Measurements from ENCODE around the gene COPS9.

COPS9 gene

GRCh38 chr2:240166191-240166590 is 30.1 kb upstream of the COPS9 start:
- no peak for DNase-seq (ENCODE audit: low read depth)

- no peak for DNase-seq (ENCODE audit: low read depth)
Observed at GRCh38 chr2:240165661-240166060, 29.6 kb upstream of the COPS9 start.

GRCh38 chr2:240165034-240165433 is 28.9 kb upstream of the COPS9 start:
- DNase-seq (ENCODE audit: low read depth): no peak

DNA sequence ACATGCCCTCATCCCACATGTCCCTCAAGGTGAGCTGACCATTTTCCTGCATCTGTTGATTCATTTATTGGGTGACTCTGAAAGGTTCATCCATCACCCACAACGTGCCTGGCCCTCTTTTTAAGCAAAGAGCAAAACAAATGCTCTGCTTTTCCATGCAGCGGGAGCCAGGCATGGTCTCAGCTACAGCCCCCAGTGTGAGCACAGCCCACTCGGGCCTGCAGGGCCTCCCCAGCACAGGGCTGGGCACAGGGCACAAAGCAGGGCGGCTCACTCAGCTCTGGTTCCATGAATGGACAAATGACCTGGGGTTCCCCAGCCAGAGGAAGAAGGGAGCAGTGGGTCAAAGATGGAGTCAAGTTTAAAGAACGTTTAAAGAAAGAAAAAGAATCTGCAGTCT is 28.5 kb upstream of the COPS9 start:
- DNase-seq (ENCODE audit: low read depth): no peak

GRCh38 chr2:240163844-240164574 is 27.9 kb upstream of the COPS9 start:
- no peak for DNase-seq (ENCODE audit: low read depth)

DNA sequence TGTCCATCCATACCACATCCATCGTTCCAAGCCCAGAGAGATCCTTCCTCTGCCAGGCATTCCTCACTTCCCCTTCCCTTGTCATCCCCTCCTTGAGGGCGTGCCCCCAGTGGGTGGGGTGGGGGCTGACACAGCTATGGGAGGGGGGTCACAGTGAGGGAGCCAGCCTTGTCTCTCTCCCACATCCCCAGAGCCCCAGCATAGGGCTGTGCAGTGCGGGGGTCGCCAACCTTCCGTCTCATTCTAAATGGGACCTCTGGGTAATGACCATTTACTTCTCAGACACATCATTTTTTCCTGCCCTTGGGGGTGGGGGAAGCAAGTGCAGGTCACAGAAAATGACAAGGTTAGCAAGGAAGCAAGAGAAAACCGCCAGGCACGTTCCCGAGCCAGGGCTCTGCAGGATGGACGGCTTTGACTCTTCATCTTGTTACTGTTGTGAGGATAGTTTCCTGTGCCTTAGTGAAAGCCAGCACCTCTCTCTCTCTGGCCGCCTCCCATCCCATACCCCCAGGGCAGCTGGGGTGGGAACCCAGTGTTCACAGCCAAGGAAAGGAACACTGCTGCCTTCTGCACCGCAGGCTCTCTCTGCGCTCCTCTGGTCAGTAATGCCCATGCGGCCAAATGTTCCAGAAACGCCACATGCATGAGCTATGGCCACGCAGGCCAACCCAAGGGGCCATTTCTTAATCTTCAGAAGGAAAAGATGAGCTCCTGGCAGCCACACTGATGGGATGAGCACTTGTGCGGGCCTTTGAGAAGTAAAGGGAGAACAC is 27.0 kb upstream of the COPS9 start:
- no peak for DNase-seq (ENCODE audit: low read depth)

DNA sequence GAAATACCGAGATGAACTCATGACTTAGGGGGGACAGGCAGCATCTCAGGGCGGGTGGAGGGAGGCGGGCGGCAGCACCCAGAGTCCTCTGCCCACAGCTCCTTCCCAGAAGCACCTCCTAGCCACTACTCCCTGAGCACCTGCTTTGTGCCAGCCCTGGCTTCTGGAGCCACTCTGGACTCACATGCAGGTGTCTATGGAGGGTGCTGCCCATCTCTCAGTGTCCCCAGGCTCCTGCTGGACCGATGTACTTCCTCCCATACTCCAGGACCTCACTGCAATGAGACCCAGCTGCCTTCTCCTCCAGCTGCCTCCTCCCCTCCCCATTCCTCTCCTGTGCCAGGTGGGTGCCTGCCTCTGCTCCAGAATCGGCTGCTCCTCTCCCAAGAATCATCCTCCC is 26.4 kb upstream of the COPS9 start:
- no peak for DNase-seq (ENCODE audit: low read depth)

- DNase-seq (ENCODE audit: low read depth): no peak
Observed at GRCh38 chr2:240162032-240162431, 25.9 kb upstream of the COPS9 start.

DNA sequence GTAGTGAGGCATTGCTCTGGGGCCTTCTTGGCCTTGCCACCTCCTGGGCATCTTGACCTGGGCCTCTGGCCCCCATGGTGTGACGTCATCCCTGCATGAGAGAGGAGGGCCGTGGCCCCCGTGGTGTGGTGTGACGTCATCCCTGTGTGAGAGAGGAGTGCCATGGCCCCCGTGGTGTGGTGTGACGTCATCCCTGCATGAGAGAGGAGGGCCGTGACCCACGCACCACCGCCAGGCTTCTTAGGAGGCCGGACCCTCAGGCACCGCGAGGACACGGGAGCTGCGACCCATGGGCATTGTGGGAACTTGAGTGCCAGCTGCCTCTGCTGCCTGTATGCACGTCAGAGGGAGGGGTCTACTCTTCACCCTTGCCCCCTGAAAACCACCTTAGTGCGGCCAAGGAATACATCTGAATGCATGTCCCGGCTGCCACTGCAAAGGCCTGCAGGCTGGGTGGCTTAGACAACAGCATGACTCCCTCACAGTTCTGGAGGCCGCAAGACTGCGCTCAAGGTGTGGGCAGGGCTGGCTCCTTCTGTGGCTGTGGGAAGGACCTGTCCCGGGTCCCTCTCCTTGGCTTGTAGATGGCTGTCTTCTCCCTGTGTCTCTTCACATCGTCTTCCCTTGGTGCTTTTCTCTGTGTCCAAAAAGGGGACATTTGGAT is 25.1 kb upstream of the COPS9 start:
- no peak for DNase-seq (ENCODE audit: low read depth)

- no peak for DNase-seq (ENCODE audit: low read depth)
Observed at GRCh38 chr2:240160291-240161086, 24.4 kb upstream of the COPS9 start.

- no peak for DNase-seq (ENCODE audit: low read depth)
Observed at GRCh38 chr2:240159251-240159839, 23.2 kb upstream of the COPS9 start.

DNA sequence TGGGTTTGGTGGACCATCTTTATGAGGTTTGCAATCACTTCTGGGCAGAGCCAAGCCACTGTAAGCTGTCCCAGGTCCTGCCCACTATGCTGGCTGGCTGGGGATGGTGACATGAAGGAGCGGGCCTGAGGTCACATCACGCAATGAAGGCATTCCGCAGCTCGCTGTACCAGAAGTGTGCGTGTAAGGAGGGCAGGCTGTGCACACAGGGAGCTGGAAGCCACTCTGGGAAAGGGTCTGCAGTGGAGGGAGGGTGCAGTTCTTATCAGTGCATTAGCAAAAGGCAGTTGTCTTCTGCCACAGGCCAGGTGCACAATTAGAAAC is 21.0 kb upstream of the COPS9 start:
- DNase-seq (ENCODE audit: low read depth): no peak

- DNase-seq (ENCODE audit: low read depth): no peak
Observed at GRCh38 chr2:240156435-240157146, 20.5 kb upstream of the COPS9 start.

- DNase-seq (ENCODE audit: low read depth): no peak
Observed at GRCh38 chr2:240155745-240156390, 19.8 kb upstream of the COPS9 start.

DNA sequence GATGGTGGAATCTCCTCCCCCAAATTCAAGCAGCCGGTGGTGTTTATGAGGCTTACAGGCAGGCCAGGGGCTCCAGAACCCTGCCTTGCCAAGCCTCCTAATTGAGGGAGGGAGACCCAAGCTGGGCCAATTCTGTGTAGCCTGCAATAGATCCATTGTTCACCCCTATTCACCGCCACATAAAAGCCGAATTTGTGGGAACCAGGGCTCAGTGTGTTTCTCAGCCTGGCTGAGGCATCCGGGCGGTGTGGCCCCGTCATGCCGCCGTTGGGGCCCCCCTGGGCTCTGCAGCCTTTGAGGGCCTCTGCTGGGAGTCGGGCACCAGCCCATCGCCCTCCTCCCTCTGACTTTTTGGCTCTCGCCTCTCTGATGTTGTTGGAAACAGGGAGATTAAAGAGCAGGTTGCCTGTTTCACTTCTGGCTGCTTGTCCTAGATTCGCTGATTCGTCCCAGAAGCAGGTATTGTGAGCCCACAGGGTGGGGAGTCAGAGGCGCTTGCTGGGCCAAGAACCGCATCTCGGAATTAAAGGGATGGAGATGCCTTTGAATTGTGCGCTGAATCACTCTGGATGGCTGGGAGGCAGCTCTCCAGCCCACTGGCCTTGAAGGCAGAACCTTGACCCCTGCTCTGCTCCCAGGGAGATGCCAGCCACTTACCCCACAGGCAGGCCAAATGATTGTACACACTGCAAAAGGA is 19.1 kb upstream of the COPS9 start:
- DNase-seq (ENCODE audit: low read depth): no peak

- DNase-seq (ENCODE audit: low read depth): no peak
Observed at GRCh38 chr2:240154606-240155005, 18.5 kb upstream of the COPS9 start.

- no peak for DNase-seq (ENCODE audit: low read depth)
Observed at GRCh38 chr2:240153418-240153817, 17.3 kb upstream of the COPS9 start.

- DNase-seq (ENCODE audit: low read depth): no peak
Observed at GRCh38 chr2:240151477-240152031, 15.4 kb upstream of the COPS9 start.

DNA sequence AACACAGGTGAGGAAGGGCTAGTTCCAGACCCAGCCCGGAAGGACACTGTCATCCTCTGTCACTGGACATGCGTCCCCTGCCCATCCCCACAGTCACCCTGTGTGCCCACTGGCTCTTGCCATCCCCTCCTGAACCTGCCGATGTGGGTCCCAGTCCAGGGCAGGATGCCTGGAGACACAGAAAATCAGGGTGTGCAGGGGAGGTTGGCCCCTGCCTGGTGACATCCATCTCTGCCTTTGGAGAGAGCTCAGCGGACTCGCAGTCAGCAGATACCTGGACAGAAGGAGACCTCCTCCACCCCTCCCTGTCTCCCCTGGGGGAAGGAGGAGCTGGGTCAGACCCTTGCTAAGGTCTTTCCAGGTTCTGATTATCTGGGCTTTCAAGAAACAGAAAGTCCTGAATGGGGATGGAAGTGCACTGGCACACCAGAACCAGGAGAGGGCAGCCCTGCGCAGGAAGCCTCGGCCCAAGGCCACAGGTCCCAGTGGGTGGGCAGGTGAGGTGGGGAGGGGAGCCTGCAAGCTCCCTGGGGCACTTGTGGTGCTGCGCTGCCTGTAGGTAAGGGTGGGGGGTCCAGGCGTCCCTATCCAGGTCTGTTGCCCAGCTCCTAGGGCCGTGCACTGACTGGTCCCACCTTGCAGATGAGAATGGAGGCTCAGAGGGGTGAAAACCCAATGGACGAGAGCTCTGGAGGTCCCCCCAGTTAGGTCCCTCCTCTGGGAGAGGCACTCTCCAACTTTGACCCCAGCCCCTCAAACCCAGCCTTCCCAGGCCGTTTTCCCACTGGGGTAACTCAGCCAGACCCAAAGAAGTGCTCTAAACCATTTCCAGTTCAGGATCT is 14.1 kb upstream of the COPS9 start:
- no peak for DNase-seq (ENCODE audit: low read depth)
